HEK293T (cell line): ENCODE data around the gene CA10.

Source experiments
- ARNT ChIP-seq: fragments of 450-650 bp; IDR thresholded peaks from 2 replicates; pipeline ENCODE4 v1.6.1; 2017; ENCODE audit warnings: mild to moderate bottlenecking
- BHLHE40 ChIP-seq: fragments of 450-650 bp; IDR thresholded peaks from 2 replicates; pipeline ENCODE4 v1.6.1; 2016; ENCODE audit warnings: mild to moderate bottlenecking, moderate library complexity, borderline replicate concordance
- CTBP1 ChIP-seq: fragments of 450-650 bp; IDR thresholded peaks from 2 replicates; pipeline ENCODE4 v1.6.1; 2016; ENCODE audit warnings: borderline replicate concordance
- ELF4 ChIP-seq: fragments of 450-650 bp; IDR thresholded peaks from 2 replicates; pipeline ENCODE4 v1.6.1; 2017; ENCODE audit warnings: antibody characterized with exemption
- FOXA1 ChIP-seq: fragments of 450-650 bp; IDR thresholded peaks from 2 replicates; pipeline ENCODE4 v1.6.1; 2016; ENCODE audit warnings: mild to moderate bottlenecking
- FOXK2 ChIP-seq: fragments of 450-650 bp; IDR thresholded peaks from 2 replicates; pipeline ENCODE4 v1.6.1; 2016; ENCODE audit warnings: mild to moderate bottlenecking
- FOXM1 ChIP-seq: fragments of 450-650 bp; IDR thresholded peaks from 2 replicates; pipeline ENCODE4 v1.6.1; 2017; ENCODE audit warnings: mild to moderate bottlenecking, borderline replicate concordance
- L3MBTL2 ChIP-seq: fragments of 450-650 bp; conservative IDR thresholded peaks from 2 replicates; pipeline ENCODE4 v1.6.1; 2016; ENCODE audit warnings: mild to moderate bottlenecking
- LEF1 ChIP-seq: fragments of 450-650 bp; IDR thresholded peaks from 2 replicates; pipeline ENCODE4 v1.6.1; 2017; ENCODE audit warnings: mild to moderate bottlenecking, borderline replicate concordance
- NFRKB ChIP-seq: fragments of 450-650 bp; IDR thresholded peaks from 2 replicates; pipeline ENCODE4 v1.6.1; 2016; ENCODE audit warnings: mild to moderate bottlenecking, moderate library complexity
- PKNOX1 ChIP-seq: fragments of 450-650 bp; IDR thresholded peaks from 2 replicates; pipeline ENCODE4 v1.6.1; 2016
- SP1 ChIP-seq: fragments of 450-650 bp; IDR thresholded peaks from 2 replicates; pipeline ENCODE4 v1.6.1; 2017
- SUZ12 ChIP-seq: fragments of 450-650 bp; IDR thresholded peaks from 2 replicates; pipeline ENCODE4 v1.6.1; 2016; ENCODE audit warnings: mild to moderate bottlenecking
- ZNF384 ChIP-seq: fragments of 450-650 bp; IDR thresholded peaks from 2 replicates; pipeline ENCODE4 v1.6.1; 2016

- TF ChIP-seq FOXM1: no peak
- TF ChIP-seq FOXK2: no peak
- TF ChIP-seq ELF4: no peak
- no peak for TF ChIP-seq SP1
- no peak for TF ChIP-seq CTBP1
- no peak for TF ChIP-seq ZNF384
- no peak for TF ChIP-seq SUZ12
- TF ChIP-seq FOXA1: no peak
- TF ChIP-seq BHLHE40: no peak
- TF ChIP-seq L3MBTL2: no peak
- TF ChIP-seq NFRKB: no peak
- no peak for TF ChIP-seq ARNT
- no peak for TF ChIP-seq LEF1
- no peak for TF ChIP-seq PKNOX1
These were observed 459.2 kb downstream of the CA10 start for GRCh38 chr17:51699303-51699702.
